Liver (tissue), 9 donors: ENCODE measurements around the gene NT5C1A. TPM values are rescaled to one million over a fixed set of nuclear protein-coding genes. Genes with fewer than 3 reads are reported as not detected.
A peak's percentile ranks its signal among the peaks of the same experiment; 100 is the strongest.

Experiments
- DNase-seq: peaks from one replicate; pipeline ENCODE4 v3.0.0-alpha.2; 2017; ENCODE audit warnings: low spot score
- H3K27ac ChIP-seq, 2 donors: one replicate each; pipeline ENCODE4 v1.7.0; 2013; ENCODE audit warnings: inconsistent platforms in 2 of 2, low read length in 2 of 2, control low read depth in 1 of 2, low read depth in 1 of 2, mild to moderate bottlenecking in 1 of 2
- H3K27me3 ChIP-seq, 4 donors: one replicate each; pipeline versions ENCODE4 v1.6.1 to v1.7.0; 2013; ENCODE audit warnings: low read length in 3 of 4, inconsistent platforms in 1 of 4, mild to moderate bottlenecking in 1 of 4, moderate library complexity in 1 of 4; ENCODE audit not compliant: control insufficient read depth in 4 of 4, insufficient read depth in 4 of 4
- H3K36me3 ChIP-seq, 4 donors: one replicate each; pipeline versions ENCODE4 v1.6.1 to v1.7.0; 2013; ENCODE audit warnings: low read length in 3 of 4, mild to moderate bottlenecking in 3 of 4, low read depth in 1 of 4, moderate library complexity in 1 of 4; ENCODE audit not compliant: control insufficient read depth in 4 of 4, insufficient read depth in 3 of 4
- H3K4me1 ChIP-seq, 4 donors: one replicate each; pipeline versions ENCODE4 v1.6.1 to v1.7.0; 2013; ENCODE audit warnings: low read length in 3 of 4, mild to moderate bottlenecking in 3 of 4, moderate library complexity in 1 of 4; ENCODE audit not compliant: control insufficient read depth in 4 of 4, insufficient read depth in 4 of 4
- H3K4me3 ChIP-seq, 3 donors: one replicate each; pipeline versions ENCODE4 v1.6.1 to v1.7.0; 2013; ENCODE audit warnings: low read length in 3 of 3, control low read depth in 1 of 3, low read depth in 1 of 3, mild to moderate bottlenecking in 1 of 3
- H3K9ac ChIP-seq, 2 donors: one replicate each; pipeline ENCODE4 v1.7.0; 2013; ENCODE audit warnings: low read length in 2 of 2, mild to moderate bottlenecking in 2 of 2, moderate library complexity in 2 of 2, control low read depth in 1 of 2, low read depth in 1 of 2
- H3K9me3 ChIP-seq, 4 donors: one replicate each; pipeline versions ENCODE4 v1.6.1 to v1.7.0; 2013; ENCODE audit warnings: low read length in 3 of 4; ENCODE audit not compliant: control insufficient read depth in 4 of 4
- EGR1 ChIP-seq, 2 donors: IDR thresholded peaks; 2 replicates each; pipeline ENCODE4 v1.6.1; 2016 to 2018; ENCODE audit warnings: antibody characterized with exemption in 2 of 2, low read depth in 2 of 2
- FOXA1 ChIP-seq: IDR thresholded peaks from 2 replicates; pipeline ENCODE4 v1.6.1; 2016; ENCODE audit warnings: antibody characterized with exemption
- FOXA2 ChIP-seq: IDR thresholded peaks from 2 replicates; pipeline ENCODE4 v1.6.1; 2016; ENCODE audit warnings: antibody characterized with exemption
- GABPA ChIP-seq, 2 donors: IDR thresholded peaks in 1 of 2; conservative IDR thresholded peaks in 1 of 2; 2 replicates each; pipeline ENCODE4 v1.6.1; 2016; ENCODE audit warnings: antibody characterized with exemption in 2 of 2, mild to moderate bottlenecking in 1 of 2, moderate library complexity in 1 of 2
- HNF4G ChIP-seq: IDR thresholded peaks from 2 replicates; pipeline ENCODE4 v1.6.1; 2016; ENCODE audit warnings: antibody characterized with exemption
- JUND ChIP-seq, 2 donors: IDR thresholded peaks; 2 replicates each; pipeline ENCODE4 v1.6.1; 2016; ENCODE audit warnings: antibody characterized with exemption in 2 of 2
- TAF1 ChIP-seq: conservative IDR thresholded peaks from 2 replicates; pipeline ENCODE4 v1.6.1; 2016; ENCODE audit warnings: antibody characterized with exemption, mild to moderate bottlenecking
- YY1 ChIP-seq: IDR thresholded peaks from 2 replicates; pipeline ENCODE4 v1.6.1; 2016; ENCODE audit warnings: antibody characterized with exemption, mild to moderate bottlenecking
- WGBS: extraction: QIAGEN DNeasy Blood & Tissue Kit; methylation state at CpG from one replicate; pipeline ENCODE4 v1.1.7; 2013; 5-methylcytosine and 5-hydroxymethylcytosine counted together
- polyA plus RNA-seq, 2 donors: library from polyadenylated mRNA; stranded (reverse) in 1 of 2; unstranded in 1 of 2; fragments of 200-250 nt in 1 of 2; fragments of >200 nt in 1 of 2; fragmentation: Nextera tagmentation in 1 of 2; extraction: Ambion mirVana in 1 of 2; gene quantifications; one replicate each; pipeline versions ENCODE4 v1.2.1 to v1.2.3, GENCODE V29; 2013 to 2015
- total RNA-seq, 2 donors: library from RNA; depleted of rRNA; stranded (reverse); fragments of >200 nt; gene quantifications; one replicate each; pipeline ENCODE4 v1.2.3, GENCODE V29; 2014
- TF ChIP-seq, protein P1 (sequence below): fragments of 150-350 bp; IDR thresholded peaks from 2 replicates; pipeline ENCODE4 v1.5.1; 2017; ENCODE audit warnings: improper control_type of control experiment, low read depth, low read length; ENCODE audit not compliant: missing input control
- TF ChIP-seq, protein P2 (sequence below): IDR thresholded peaks from 2 replicates; pipeline ENCODE4 v1.6.1; 2016; ENCODE audit warnings: antibody characterized with exemption
- TF ChIP-seq, protein P3 (sequence below): IDR thresholded peaks from 2 replicates; pipeline ENCODE4 v1.6.1; 2016; ENCODE audit warnings: antibody characterized with exemption, mild to moderate bottlenecking
- donor health status: healthy.
- donor health status: healthy.
- donor health status: healthy.
- donor health status: healthy.
- donor health status: healthy.

The NT5C1A gene
- total and polyA plus RNA-seq, 4 donors, result 0.05 to 0.08 TPM; not detected in 2

DNA sequence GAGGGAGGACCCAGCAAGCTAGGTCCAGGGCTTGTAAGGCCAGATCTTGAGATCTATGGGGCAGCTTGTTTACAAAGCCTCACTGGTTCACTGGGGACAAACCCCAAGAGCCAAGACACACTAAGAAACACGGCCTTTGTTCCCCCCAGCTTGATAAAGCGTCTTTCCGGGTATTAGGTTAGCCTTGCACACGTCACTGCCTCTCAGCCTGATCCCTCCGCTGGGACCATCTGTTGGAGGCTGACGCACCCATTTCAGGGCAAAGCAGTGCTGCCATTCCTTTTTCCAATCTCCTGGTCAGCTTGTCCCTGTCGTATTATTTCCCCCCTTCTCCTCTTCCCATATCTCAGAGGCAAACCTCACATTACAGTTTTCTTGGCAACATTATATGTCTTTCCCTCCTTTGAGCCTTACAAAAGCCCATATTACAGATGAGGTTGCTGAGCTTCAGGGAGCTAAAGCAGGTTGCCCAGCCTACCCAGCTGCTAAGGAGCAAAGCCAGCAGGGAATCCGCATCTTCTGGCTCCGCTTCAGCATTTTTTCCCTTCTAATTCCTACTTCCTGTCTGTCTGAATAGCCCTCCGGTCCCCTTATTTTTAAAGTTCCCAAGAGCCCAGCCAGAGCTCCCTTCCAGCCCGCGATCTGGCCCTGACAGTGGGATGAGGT is 36.6 kb downstream of the NT5C1A start:
- 77% methylated on average over 12 of the region's 12 CpGs for WGBS
- H3K4me3 ChIP-seq, result no peak overlapping the region
- no peak for TF ChIP-seq FOXA1
- H3K27me3 ChIP-seq, result peaks cover 0 to 11% (median 7%) of the 10 kb centered on the region in 4 donors
- H3K9me3 ChIP-seq, result no peaks in the 10 kb centered on the region
- H3K36me3 ChIP-seq, result no peaks in the 10 kb centered on the region
- peak overlapping the region; percentile 26 to 45 for H3K27ac ChIP-seq
- H3K4me1 ChIP-seq, result peaks cover 0 to 7% (median 0%) of the 10 kb centered on the region in 4 donors
- no peak for DNase-seq
- H3K9ac ChIP-seq, result no peak overlapping the region

DNA sequence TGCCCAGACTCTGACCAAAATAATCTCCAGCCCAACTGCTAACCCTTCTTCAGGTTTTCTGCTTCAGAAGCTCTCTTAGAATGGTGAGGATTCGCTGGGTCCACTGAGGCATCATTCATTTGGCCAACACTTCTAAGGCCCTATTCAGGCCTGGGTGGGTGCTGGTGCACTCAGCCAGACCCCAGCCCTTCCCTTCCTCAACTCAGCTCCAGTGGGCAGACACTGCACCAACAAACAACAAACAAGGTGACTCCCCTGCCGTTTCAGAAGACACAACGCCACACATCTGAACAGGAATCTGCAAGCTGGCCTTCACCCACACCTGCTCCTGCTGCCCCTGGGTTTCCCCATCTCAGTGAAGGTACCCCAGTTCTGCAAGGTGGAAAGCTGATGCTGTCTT is 38.5 kb downstream of the NT5C1A start:
- no peak overlapping the region for H3K9ac ChIP-seq
- no peak for TF ChIP-seq YY1
- no peak for TF ChIP-seq HNF4G
- TF ChIP-seq EGR1 (IDR thresholded peaks at IDR 0.05; ENCODE audit: low read depth in 2 of 2), result no peak
- TF ChIP-seq, protein P1, sequence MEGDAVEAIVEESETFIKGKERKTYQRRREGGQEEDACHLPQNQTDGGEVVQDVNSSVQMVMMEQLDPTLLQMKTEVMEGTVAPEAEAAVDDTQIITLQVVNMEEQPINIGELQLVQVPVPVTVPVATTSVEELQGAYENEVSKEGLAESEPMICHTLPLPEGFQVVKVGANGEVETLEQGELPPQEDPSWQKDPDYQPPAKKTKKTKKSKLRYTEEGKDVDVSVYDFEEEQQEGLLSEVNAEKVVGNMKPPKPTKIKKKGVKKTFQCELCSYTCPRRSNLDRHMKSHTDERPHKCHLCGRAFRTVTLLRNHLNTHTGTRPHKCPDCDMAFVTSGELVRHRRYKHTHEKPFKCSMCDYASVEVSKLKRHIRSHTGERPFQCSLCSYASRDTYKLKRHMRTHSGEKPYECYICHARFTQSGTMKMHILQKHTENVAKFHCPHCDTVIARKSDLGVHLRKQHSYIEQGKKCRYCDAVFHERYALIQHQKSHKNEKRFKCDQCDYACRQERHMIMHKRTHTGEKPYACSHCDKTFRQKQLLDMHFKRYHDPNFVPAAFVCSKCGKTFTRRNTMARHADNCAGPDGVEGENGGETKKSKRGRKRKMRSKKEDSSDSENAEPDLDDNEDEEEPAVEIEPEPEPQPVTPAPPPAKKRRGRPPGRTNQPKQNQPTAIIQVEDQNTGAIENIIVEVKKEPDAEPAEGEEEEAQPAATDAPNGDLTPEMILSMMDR, result no peak
- no peak for TF ChIP-seq TAF1
- no peak for TF ChIP-seq GABPA (IDR thresholded peaks at IDR 0.05 in 1 of 2, conservative IDR thresholded peaks at IDR 0.05 in 1 of 2)
- TF ChIP-seq, protein P2, sequence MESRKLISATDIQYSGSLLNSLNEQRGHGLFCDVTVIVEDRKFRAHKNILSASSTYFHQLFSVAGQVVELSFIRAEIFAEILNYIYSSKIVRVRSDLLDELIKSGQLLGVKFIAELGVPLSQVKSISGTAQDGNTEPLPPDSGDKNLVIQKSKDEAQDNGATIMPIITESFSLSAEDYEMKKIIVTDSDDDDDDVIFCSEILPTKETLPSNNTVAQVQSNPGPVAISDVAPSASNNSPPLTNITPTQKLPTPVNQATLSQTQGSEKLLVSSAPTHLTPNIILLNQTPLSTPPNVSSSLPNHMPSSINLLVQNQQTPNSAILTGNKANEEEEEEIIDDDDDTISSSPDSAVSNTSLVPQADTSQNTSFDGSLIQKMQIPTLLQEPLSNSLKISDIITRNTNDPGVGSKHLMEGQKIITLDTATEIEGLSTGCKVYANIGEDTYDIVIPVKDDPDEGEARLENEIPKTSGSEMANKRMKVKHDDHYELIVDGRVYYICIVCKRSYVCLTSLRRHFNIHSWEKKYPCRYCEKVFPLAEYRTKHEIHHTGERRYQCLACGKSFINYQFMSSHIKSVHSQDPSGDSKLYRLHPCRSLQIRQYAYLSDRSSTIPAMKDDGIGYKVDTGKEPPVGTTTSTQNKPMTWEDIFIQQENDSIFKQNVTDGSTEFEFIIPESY, result no peak
- no peak for TF ChIP-seq FOXA2
- no peak for TF ChIP-seq JUND (IDR thresholded peaks at IDR 0.05)
- H3K36me3 ChIP-seq, result no peaks in the 10 kb centered on the region
- no peak overlapping the region for H3K4me3 ChIP-seq
- H3K27me3 ChIP-seq, result peaks cover 0 to 11% (median 4%) of the 10 kb centered on the region in 4 donors
- DNase-seq, result no peak
- H3K4me1 ChIP-seq, result peaks cover 0 to 4% (median 0%) of the 10 kb centered on the region in 4 donors
- peak overlapping the region in 1 of 2 donors; percentile 34 for H3K27ac ChIP-seq
- WGBS, result 69% methylated on average over 3 of the region's 3 CpGs
- H3K9me3 ChIP-seq, result no peaks in the 10 kb centered on the region

DNA sequence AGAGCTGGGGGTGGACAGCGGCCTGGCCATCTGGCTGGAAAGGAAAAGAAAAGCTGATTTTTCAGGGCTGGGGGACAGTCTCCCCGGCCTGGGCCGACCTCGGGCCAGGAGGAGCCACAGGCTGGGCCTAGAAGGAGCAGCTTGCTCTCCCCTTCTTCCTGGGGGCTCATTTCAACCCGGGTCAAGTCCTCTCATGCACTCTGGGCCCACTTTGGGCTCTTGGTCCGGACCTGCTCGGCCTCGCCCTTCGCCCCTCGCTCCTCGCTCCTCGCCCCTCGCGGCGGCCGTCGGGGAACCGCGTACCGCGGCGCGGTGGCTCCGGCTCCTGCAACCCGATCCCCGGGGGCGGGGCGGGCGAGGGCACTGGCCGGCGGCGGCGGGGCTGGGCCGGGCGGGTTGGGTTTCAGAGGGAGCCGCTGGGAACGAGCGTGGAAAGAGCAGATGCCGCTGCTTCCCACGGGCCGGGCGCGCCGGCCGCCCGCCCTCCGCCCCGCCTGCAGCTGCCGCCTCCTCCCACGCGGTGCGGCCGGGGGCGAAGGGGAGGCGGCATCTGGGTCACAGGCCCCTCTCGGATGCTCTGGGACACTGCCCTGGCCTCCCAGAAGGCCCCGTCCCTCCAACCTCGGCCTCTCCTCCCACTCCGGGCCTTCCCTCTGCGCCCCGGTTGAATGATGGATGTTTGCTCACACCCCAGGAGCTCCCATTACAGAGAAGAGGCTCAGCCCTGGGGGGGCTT is 39.1 kb downstream of the NT5C1A start:
- H3K4me3 ChIP-seq, result peak overlapping the region in 1 of 3 donors; percentile 1
- H3K4me1 ChIP-seq, result peaks cover 0 to 4% (median 0%) of the 10 kb centered on the region in 4 donors
- no peaks in the 10 kb centered on the region for H3K9me3 ChIP-seq
- no peak overlapping the region for H3K9ac ChIP-seq
- TF ChIP-seq, protein P3, sequence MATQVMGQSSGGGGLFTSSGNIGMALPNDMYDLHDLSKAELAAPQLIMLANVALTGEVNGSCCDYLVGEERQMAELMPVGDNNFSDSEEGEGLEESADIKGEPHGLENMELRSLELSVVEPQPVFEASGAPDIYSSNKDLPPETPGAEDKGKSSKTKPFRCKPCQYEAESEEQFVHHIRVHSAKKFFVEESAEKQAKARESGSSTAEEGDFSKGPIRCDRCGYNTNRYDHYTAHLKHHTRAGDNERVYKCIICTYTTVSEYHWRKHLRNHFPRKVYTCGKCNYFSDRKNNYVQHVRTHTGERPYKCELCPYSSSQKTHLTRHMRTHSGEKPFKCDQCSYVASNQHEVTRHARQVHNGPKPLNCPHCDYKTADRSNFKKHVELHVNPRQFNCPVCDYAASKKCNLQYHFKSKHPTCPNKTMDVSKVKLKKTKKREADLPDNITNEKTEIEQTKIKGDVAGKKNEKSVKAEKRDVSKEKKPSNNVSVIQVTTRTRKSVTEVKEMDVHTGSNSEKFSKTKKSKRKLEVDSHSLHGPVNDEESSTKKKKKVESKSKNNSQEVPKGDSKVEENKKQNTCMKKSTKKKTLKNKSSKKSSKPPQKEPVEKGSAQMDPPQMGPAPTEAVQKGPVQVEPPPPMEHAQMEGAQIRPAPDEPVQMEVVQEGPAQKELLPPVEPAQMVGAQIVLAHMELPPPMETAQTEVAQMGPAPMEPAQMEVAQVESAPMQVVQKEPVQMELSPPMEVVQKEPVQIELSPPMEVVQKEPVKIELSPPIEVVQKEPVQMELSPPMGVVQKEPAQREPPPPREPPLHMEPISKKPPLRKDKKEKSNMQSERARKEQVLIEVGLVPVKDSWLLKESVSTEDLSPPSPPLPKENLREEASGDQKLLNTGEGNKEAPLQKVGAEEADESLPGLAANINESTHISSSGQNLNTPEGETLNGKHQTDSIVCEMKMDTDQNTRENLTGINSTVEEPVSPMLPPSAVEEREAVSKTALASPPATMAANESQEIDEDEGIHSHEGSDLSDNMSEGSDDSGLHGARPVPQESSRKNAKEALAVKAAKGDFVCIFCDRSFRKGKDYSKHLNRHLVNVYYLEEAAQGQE, result no peak
- H3K36me3 ChIP-seq, result no peaks in the 10 kb centered on the region
- H3K27me3 ChIP-seq, result peaks cover 0 to 9% (median 2%) of the 10 kb centered on the region in 4 donors
- no peak for DNase-seq
- peak overlapping the region; percentile 26 to 34 for H3K27ac ChIP-seq
- WGBS, result 23% methylated on average over 61 of the region's 61 CpGs
